Measurements from ENCODE around the gene AEN.

Gene AEN, protein sequence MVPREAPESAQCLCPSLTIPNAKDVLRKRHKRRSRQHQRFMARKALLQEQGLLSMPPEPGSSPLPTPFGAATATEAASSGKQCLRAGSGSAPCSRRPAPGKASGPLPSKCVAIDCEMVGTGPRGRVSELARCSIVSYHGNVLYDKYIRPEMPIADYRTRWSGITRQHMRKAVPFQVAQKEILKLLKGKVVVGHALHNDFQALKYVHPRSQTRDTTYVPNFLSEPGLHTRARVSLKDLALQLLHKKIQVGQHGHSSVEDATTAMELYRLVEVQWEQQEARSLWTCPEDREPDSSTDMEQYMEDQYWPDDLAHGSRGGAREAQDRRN

DNA sequence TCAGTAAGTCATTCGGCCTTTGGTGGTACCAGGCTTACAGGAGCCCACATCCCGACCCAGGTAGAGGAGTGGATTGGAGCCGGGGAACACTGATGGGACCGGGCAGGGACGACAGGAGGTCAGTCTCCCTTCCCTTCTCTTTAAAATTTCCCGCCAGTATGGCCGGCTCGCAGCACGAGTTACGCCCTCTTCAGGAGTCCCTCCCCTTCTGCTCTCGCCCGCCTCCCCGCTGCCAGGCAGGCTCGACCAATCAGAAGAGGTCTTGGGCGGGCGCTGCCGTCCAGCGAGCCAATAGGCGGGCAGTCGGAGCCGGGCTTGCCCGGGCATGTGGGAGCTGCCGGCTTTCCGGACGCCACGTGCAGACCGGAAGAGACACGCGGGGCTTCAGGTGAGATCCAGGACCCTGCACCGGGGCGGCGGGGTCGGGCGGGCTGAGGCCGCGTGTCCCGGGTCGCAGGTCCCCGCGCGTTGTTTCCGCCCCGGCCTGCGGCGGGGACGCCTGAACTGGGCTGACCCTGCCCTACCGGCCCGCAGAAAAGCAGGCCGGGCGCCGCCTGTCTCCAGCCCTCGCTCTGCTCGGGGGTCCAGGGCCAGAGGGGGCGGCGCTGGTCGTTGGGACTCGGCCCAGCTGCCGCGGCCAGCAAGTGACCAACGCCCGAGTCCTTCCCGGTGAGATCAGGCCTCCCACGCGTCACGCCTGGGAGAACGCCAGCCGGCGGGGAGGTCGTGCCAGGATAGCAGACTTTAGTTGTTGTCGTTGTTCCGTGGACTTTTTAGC, at the start of gene AEN:
Gene AEN, plus strand, starts transcription at position 346 of the 778 bp plus-strand sequence. CDS start 4,870 bp downstream, outside the sequence.
- peak; percentile 89 for DNase-seq (ENCODE audit: low read depth)

GRCh38 chr15:88571852-88572259, 49.3 kb upstream of the AEN start:
- DNase-seq (ENCODE audit: low read depth): no peak

DNA sequence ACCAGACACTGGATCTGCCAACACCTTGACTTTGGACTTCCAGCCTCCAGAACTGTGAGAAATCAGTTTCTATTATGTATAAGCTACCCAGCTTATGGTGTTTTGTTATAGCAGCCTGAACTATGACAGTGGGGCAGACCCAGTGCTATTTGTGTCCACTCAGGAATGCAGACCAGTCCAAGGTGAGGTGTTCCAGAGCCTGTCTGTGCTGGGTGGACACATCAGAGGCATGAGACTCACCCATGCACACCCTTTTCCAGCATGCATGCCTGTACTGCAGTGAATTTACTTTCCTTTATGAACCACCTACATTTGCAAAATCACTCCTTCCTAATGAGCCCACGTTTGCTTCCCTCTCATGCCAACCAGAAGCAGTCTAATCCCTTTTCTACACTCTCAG, 47.1 kb upstream of the AEN start:
- no peak for DNase-seq (ENCODE audit: low read depth)

DNA sequence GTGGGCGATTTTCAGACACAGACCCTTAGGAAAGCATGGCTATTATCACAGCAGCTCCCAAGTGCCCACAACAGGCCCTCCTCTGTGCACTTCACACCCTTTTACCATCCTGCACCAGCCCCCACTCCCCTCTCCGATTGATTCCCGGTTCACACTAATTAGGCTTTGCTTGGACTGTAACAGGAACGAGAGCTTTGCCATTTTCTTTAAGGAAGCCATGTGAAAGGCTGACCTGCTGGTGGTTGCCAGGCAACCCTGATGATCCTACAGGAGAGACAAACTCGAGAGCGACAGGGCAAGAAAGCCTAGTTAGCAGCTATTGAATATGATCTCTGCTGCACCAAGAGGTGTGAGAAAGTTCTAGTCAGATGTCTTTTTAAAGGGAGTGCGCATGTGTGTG, 46.5 kb upstream of the AEN start:
- no peak for DNase-seq (ENCODE audit: low read depth)

DNA sequence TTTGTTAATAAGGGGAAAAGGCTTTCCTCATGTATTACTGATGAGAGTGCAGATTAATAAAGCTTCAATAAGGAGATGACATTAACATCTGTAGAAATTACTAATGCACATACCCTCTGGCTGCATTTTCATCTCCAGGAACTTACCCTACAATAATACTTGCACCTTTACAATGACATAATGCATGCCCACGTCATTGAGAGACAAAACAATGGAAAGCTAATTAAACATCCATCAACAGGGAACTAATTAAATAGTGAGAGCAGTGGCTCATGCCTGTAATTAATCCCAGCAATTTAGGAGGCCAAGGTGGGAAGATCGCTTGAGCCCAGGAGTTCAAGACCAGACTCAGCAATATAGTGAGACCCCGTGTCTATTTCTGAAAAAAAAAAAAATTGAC, 41.8 kb upstream of the AEN start:
- no peak for DNase-seq (ENCODE audit: low read depth)

GRCh38 chr15:88580532-88580931, 40.6 kb upstream of the AEN start:
- DNase-seq (ENCODE audit: low read depth): no peak

GRCh38 chr15:88586401-88587162, 34.6 kb upstream of the AEN start:
- DNase-seq (ENCODE audit: low read depth): no peak

DNA sequence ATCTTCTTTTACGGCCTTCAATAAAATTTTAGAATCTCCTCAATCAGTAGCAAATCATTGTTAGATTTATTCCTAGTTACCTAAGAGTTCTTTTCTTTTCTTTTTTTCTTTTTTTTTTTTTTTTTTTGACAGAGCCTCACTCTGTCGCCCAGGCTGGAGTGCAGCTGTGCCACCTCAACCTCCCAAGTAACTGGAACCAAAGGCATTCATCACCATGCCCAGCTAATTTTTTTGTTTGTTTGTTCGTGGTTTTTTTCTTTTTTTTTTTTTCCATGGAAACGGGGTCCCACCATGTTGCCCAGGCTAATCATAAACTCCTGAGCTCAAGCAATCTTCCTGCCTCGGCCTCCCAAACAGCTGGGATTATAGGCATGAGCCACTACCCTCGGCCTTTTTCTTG, 30.4 kb upstream of the AEN start:
- no peak for DNase-seq (ENCODE audit: low read depth)

DNA sequence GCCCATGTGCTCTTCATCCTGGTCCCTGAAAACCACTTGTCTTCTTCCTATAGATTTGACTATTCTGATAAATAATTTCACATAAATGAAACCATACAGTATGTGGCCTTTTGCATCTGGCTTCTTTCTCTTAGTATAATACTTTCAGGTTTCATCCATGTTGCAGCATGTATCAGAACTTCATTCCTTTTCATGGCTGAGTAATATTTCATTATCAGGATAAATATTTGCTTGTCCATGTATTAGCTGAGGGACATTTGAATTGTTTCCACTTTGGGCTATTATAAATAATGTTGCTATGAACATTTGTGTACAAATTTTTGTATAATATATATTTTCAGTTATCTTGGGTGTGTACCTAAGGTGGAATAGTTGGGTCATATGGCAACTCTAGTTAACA, 29.8 kb upstream of the AEN start:
- DNase-seq (ENCODE audit: low read depth): no peak

- DNase-seq (ENCODE audit: low read depth): no peak
Measured at GRCh38 chr15:88603885-88604284, 17.3 kb upstream of the AEN start.

GRCh38 chr15:88604381-88605188, 16.6 kb upstream of the AEN start:
- DNase-seq (ENCODE audit: low read depth): no peak

DNA sequence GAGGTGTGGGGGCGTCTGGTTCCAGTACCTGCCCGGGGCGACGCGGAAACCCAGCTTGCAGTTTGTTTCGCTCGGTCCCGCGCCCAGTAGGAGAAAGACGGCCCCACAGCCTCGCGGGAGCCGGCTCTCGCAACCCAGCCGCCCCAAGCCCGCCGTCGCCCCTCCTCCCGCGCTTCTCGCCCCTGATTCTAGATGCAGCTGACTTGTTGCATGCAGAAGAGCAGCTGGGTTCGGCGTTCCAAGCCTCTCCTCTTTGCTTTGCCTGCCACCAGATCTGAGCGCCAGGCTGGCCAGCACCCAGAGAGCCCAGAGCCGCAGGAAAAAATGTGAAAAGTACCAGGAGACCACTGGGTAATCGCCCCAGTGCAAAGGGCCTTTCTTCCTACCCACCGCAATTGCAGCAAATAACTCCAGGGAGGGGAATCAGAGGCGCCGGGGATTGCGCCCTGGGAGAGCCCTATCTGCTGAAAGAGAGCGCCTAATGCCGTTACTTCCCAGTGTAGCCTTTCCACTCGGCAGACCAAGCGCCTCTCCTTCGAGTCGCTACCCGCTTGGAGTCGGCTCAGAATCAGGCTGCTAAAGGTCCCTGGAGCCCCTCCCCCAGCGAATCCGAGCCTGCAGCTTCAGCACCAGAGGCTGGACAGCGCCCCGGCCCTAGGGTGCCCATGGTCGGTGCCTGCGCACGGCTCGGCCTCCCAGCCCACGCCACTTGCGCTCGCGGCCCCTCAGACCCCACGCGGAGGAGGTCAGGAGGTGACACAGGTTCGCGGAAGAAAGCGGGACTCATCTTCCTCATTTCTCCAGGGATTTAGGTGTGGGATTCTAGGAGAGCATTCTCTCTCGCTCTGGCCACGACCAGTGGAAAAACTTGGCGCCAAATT, 15.7 kb upstream of the AEN start:
- DNase-seq (ENCODE audit: low read depth): no peak

- no peak for DNase-seq (ENCODE audit: low read depth)
Measured at GRCh38 chr15:88606070-88606794, 14.9 kb upstream of the AEN start.

DNA sequence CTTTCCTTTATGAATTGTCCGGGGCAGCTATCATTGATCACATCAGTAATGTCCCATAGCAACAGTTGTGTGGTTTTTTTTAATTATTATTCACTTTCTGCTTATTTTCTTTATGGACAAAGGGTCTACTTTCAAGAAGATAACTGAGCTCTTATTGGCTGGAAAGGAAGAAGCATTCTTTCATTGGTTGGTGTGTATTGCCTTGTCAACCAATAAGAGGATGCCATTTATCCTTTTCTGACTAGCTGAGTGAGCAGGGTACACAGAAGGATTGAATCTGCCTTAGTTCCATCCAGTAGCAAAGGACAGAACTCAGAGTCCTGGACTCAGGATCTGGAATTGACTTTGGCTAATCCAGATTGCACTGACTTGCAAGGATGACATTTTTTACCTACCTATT, 13.2 kb upstream of the AEN start:
- no peak for DNase-seq (ENCODE audit: low read depth)

DNA sequence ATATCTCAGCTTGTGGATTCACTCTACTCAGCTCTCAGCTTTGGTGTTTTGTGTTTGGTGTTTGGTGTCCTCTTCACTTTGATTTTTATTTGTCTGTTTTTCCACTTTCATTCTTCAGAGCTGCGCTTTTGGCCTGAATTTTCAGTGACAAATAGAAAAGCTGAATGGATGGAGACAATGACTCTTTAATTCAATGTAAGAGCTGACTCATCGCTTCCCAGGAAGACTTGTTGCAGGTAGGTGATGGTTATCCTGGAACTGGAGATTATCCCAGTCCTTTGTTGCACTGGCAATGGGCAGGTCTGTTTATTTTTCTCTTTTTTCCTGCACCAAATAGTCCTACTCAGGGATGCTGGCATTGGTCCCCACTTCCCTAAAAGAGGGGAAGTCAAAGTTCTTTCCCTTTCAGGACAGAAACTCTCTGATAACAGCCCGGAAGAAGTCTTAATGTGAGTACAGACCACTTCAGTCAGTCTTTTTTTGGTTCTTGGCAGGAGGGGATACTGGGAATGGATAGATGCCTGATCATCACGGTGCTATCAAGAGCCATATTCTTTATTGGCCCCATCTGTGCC, 12.4 kb upstream of the AEN start:
- no peak for DNase-seq (ENCODE audit: low read depth)

- no peak for DNase-seq (ENCODE audit: low read depth)
Measured at GRCh38 chr15:88609344-88610090, 11.6 kb upstream of the AEN start.

- DNase-seq (ENCODE audit: low read depth): no peak
Measured at GRCh38 chr15:88610701-88611231, 10.4 kb upstream of the AEN start.

GRCh38 chr15:88612186-88612796, 8.8 kb upstream of the AEN start:
- DNase-seq (ENCODE audit: low read depth): no peak

All from stimulated activated CD8-positive, alpha-beta memory T cell treated with anti-CD3 and anti-CD28 coated beads, Interleukin-7, amount 100 ng/mL, for 24 hours (primary cell).